Stimulated activated CD4-positive, alpha-beta T cell treated with anti-CD3 and anti-CD28 coated beads, TNF-alpha, amount 100 ng/mL, for 24 hours (primary cell): ENCODE results near the gene EGLN2.
"Not testable (repeated sequence)": the region's sequence is repeated elsewhere in the genome, so short reads cannot be mapped to it uniquely, and the experiment has no call there.

Source experiments
- DNase-seq, 3 experiments: peaks; one replicate each; pipeline ENCODE4 v3.0.0-alpha.2; 2020; ENCODE audit warnings: low read depth in 3 of 3

Gene EGLN2

GRCh38 chr19:40798683-40799557 lies at the start of gene EGLN2:
EGLN2 (plus strand) TSS chr19:40799191; CDS start chr19:40800573, 1,382 bp downstream.
- DNase-seq: peak; percentile 100

GRCh38 chr19:40750058-40750873 lies 48.7 kb upstream of the EGLN2 start, which contains the start of gene ACTMAP:
ACTMAP (minus strand) TSS chr19:40750477; CDS start chr19:40749803, 674 bp downstream.
- DNase-seq: peak; percentile 97 to 99 (median 99)

GRCh38 chr19:40750874-40751537 lies 48.0 kb upstream of the EGLN2 start, which contains the start of gene SNRPA:
SNRPA (plus strand) TSS chr19:40751203; CDS start chr19:40751409, 206 bp downstream.
- DNase-seq: peak; percentile 90 to 97 (median 94)

- no peak for DNase-seq
Measured at GRCh38 chr19:40752257-40752781, 46.7 kb upstream of the EGLN2 start.

GRCh38 chr19:40754611-40755247 lies 44.3 kb upstream of the EGLN2 start:
- DNase-seq: peak; percentile 42 to 75 (median 57)

GRCh38 chr19:40755248-40755624 lies 43.8 kb upstream of the EGLN2 start:
- DNase-seq: no peak

GRCh38 chr19:40755791-40756190 lies 43.2 kb upstream of the EGLN2 start:
- DNase-seq: no peak

GRCh38 chr19:40756502-40757110 lies 42.4 kb upstream of the EGLN2 start:
- peak in 1 of 3 experiments; percentile 44 for DNase-seq

GRCh38 chr19:40758491-40758890 lies 40.5 kb upstream of the EGLN2 start:
- DNase-seq: no peak

GRCh38 chr19:40759352-40759751 lies 39.6 kb upstream of the EGLN2 start:
- no peak for DNase-seq

GRCh38 chr19:40762754-40763470 lies 36.1 kb upstream of the EGLN2 start:
- DNase-seq: no peak

GRCh38 chr19:40763526-40763925 lies 35.5 kb upstream of the EGLN2 start:
- no peak for DNase-seq

- no peak for DNase-seq
Measured at GRCh38 chr19:40763963-40764362, 35.0 kb upstream of the EGLN2 start.

- DNase-seq: not testable (repeated sequence)
Measured at GRCh38 chr19:40766385-40766784, 32.6 kb upstream of the EGLN2 start.

GRCh38 chr19:40768869-40769268 lies 30.1 kb upstream of the EGLN2 start:
- DNase-seq: no peak

- not testable (repeated sequence) for DNase-seq
Measured at GRCh38 chr19:40771101-40771862, 27.7 kb upstream of the EGLN2 start.

GRCh38 chr19:40774916-40775631 lies 23.9 kb upstream of the EGLN2 start, which contains the start of gene MIA:
MIA (plus strand) TSS chr19:40775521; CDS start chr19:40775543, 22 bp downstream.
- no peak for DNase-seq

- no peak for DNase-seq
Measured at GRCh38 chr19:40775632-40776022, 23.4 kb upstream of the EGLN2 start.
